ENCODE results near the gene CAMKMT.

Gene CAMKMT

DNA sequence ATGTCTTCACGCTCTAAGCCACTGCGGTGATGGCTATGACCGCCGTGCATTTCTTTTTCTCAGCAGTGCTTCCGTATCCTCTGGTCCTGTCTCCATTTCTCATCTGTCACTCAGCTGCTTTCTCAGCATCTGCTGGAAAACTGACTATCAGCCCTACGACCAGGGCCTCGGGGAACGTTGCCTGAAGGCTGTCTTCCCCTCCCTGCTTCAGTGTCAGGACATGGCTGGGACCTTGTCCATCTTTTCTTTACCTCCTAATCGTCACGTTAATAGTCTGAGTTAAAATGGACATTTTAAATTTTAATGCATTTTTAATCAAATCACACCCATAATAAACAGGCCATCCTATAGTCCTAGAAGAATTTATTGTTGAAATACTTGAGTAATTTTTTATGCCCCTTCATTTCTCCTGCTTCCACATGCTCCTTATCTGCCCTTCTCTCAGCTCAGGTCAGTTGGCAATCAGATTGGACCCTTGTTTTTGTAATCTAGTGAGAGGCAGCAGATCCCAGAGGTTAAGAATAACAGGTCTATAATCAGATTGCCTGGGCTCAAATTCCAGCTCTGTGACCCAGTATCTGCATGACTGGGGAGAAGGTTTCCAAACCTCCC is 329.5 kb downstream of the CAMKMT start:
- no peak for DNase-seq (ENCODE audit: low spot score)

DNA sequence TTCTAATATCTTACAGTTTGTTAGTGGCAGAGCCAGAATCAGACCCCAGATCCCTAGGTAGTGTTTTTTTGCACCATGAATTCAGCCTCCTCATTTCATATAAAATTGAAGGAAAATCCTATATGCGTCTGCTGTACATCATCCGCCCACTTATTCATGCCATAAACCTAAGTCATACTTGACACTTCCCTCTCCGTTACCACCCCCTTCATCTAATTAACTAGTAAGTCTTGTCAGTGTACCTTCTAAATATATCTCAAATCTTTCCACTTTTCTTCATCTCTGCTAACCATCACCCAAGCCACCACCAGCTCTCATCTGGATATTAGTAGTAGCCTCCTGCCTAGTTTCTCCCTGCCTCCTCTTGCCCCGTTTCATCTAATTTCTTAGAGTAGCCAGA is 331.1 kb downstream of the CAMKMT start:
- DNase-seq (ENCODE audit: low spot score): no peak

GRCh38 chr2:44700824-44701223 is 339.1 kb downstream of the CAMKMT start:
- no peak for DNase-seq (ENCODE audit: low spot score)

- DNase-seq (ENCODE audit: low spot score): no peak
Measured at GRCh38 chr2:44705356-44705755, 343.6 kb downstream of the CAMKMT start.

GRCh38 chr2:44705876-44706480 is 344.2 kb downstream of the CAMKMT start:
- DNase-seq (ENCODE audit: low spot score): no peak

DNA sequence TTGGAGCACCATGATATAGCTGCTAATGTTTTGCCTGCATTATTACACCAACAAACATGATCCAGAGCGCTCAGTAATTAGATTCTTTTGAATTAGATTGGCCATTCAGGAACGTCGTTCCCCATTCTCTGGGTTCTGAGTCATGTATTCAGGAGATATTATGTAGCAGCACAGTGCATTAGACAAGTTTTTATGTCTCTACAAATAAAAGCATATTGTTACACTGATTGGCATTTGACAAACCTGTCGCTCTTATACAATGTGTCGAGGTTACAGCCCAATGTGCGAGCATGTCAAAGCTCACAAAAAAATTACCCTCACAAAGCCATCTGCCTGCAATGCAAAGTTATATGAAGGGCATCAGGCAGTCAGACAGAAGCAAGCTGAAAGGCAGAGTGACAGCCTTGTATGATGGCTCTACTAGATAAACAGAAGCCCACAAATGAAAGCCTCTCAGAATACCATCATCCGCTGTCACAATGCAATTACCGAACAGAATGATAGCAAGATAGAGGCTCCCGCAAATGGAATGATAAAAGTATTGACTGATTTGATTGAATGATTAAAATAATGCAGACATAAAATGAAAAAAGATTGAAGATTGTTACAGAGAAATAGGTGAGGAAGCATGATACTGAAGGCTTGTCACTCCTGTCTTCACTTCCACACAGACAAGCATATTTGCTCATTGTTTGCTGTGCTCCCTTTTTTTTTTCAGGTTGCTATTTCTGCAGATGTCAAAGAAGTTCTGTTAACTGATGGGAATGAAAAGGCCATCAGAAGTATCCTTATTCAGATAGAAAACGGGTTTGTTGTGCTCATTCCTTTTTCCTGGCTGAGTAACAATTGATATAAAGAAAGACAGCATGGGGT is 345.2 kb downstream of the CAMKMT start:
- no peak for DNase-seq (ENCODE audit: low spot score)

DNA sequence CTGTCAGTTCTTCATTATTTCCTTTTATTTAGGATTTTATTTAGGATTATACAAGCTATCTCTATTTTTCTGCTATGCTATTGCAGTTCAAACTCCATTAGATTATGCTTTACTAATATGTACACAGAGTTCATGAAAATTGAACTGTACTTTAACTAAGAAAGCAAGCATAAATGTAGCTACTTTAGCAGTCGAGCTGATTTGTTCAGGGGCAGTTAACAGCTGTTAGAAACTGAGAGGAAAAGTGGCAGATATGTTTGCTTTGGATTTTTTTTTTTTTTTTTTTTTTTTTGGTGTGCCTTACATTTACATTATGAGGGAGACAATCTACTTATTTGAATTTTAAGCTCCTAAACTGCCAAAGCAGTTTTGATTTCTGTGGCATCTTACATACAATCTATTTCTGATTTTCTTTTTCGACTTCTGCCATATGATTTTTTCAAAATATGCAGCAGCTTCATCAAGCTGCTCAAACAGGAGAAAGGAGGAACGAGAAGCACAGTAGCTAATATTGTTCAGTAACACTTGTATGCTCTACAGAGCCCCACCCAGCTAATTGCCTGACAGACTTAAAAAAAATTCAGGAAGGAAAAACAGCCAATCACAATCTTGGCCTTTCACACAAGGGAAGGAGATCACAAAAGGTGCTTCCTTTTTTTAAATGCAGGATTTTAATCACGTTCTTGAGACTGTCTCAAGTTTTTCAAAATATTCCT is 346.4 kb downstream of the CAMKMT start:
- DNase-seq (ENCODE audit: low spot score): peak; percentile 56

DNA sequence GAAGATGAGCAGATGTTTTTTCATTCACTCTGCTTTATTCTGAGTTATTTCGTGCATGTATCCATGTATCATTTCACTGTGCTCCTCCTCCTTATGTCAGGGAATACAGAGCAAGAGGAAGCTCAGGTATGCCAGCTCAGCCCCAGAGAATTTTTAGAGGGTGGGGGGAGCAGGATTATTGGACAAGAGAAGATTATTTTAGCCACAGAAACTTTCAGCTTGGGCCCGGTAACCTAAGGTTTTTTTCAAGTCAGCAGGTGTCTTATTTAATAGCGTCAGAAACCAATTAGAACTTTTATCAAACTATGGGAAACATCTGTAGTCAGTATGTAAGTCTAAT is 346.9 kb downstream of the CAMKMT start:
- no peak for DNase-seq (ENCODE audit: low spot score)

- peak; percentile 44 for DNase-seq (ENCODE audit: low spot score)
Measured at GRCh38 chr2:44713170-44713569, 351.4 kb downstream of the CAMKMT start.

DNA sequence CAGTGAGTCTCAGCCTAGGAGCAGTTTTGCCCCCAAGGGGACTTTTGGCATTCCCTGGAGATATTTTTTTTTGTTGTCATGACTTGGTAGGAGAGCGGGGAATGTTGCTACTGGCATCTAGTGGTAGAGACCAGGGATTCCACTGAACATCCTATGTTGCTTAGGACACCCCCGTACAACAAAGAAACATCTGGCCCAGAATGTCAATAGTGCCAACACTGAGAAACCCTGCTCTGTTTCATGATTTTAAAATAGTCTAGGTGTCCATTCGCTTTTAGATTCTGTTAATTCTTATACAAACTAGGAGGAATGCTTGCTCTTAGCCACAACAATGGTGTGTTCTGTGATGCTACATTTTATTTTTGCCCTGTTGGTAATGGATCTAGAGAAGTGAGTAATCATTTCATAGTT is 353.9 kb downstream of the CAMKMT start:
- no peak for DNase-seq (ENCODE audit: low spot score)

GRCh38 chr2:44716131-44716530 is 354.4 kb downstream of the CAMKMT start:
- DNase-seq (ENCODE audit: low spot score): no peak

DNA sequence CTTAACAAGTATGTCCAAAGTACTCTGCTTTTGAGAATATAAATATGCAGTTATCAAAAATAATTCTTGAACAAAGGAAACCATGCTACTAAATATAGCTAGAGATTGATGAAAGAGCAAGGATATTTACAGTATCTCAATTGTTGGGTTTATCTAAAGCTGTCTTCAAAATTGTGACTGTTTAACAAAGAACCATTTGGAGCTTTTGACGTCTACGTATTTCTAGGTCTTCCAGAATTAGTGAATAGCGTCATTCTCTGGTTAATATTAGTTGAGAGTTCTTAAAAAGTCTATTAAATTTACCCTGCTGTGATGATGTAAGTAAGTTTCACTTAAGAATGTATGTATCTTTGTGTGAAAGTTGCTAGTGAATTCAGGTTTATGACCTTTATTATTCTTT is 356.7 kb downstream of the CAMKMT start:
- DNase-seq (ENCODE audit: low spot score): no peak

DNA sequence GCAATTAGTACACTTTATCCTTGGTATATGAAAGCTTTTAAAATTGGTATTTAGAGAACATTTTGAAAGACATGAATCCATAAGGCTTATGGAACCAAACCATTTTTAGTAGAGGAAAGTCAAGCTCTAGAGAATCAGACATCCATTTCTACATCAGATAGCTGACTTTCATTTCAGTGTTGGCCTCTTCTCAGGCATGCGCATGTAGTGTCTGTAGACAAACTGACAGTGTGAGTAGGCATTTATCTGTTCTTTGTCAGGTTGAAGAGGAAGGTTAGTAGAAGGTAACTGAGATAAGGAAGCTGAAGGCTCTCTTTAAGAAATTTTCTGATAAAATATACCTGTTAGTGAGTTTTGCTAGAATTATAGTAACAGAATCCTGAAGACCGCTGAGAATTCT is 357.8 kb downstream of the CAMKMT start:
- DNase-seq (ENCODE audit: low spot score): no peak

GRCh38 chr2:44722026-44722625 is 360.4 kb downstream of the CAMKMT start:
- DNase-seq (ENCODE audit: low spot score): no peak

DNA sequence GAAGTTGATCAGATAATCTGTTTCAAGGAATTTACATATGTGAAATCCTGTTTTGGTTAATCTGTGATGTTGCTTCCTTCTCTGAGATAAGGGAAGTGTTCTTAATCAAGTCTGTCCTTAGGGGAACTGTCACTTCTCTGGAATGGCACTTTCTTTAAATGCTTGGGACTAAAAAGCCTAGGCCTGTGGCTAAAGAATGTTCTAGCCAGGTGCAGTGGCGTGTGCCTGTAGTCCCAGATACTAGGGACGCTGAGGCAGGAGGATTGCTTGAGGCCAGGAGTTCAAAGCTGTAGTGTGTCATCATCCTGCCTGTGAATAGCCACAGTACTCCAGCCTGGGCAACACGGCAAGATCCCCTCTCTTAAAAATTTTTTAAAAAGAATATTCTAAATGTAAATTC is 362.2 kb downstream of the CAMKMT start:
- DNase-seq (ENCODE audit: low spot score): no peak

- DNase-seq (ENCODE audit: low spot score): no peak
Measured at GRCh38 chr2:44730593-44730992, 368.8 kb downstream of the CAMKMT start.

- no peak for DNase-seq (ENCODE audit: low spot score)
Measured at GRCh38 chr2:44731505-44731904, 369.8 kb downstream of the CAMKMT start.

GRCh38 chr2:44736270-44736942 is 374.7 kb downstream of the CAMKMT start:
- no peak for DNase-seq (ENCODE audit: low spot score)

GRCh38 chr2:44740678-44741077 is 378.9 kb downstream of the CAMKMT start:
- DNase-seq (ENCODE audit: low spot score): no peak

GRCh38 chr2:44741507-44741906 is 379.8 kb downstream of the CAMKMT start:
- no peak for DNase-seq (ENCODE audit: low spot score)

GRCh38 chr2:44742057-44742456 is 380.3 kb downstream of the CAMKMT start:
- no peak for DNase-seq (ENCODE audit: low spot score)

- DNase-seq (ENCODE audit: low spot score): no peak
Measured at GRCh38 chr2:44743473-44743872, 381.7 kb downstream of the CAMKMT start.
